ENCODE data around the gene IFT122.

GRCh38 chr3:129563332-129563731 lies 123.3 kb downstream of the IFT122 start:
- no peak for TF ChIP-seq CTCF (IDR thresholded peaks at IDR 0.05)
- no peak for TF ChIP-seq POLR2A (IDR thresholded peaks at IDR 0.05)

All from right lobe of liver (tissue), 4 donors.